Nephron progenitor cell (in vitro differentiated cells): Measurements from ENCODE around the gene ELF4.
"Not testable (repeated sequence)": the region's sequence is repeated elsewhere in the genome, so short reads cannot be mapped to it uniquely, and the experiment has no call there.

Experiments
- DNase-seq: peaks from one replicate; pipeline ENCODE4 v3.0.0; 2021
- H3K27ac Mint-ChIP-seq: 2 replicates; pipeline ENCODE4 v1.8.0; 2021; ENCODE audit warnings: mild to moderate bottlenecking, moderate library complexity, mixed read lengths
- H3K27me3 Mint-ChIP-seq: 2 replicates; pipeline ENCODE4 v1.8.0; 2021; ENCODE audit warnings: mild to moderate bottlenecking, low read depth, mixed read lengths; ENCODE audit not compliant: poor library complexity
- H3K36me3 Mint-ChIP-seq: 2 replicates; pipeline ENCODE4 v1.8.0; 2021; ENCODE audit warnings: low read depth, mixed read lengths
- H3K4me1 Mint-ChIP-seq: 2 replicates; pipeline ENCODE4 v1.8.0; 2021; ENCODE audit warnings: mixed read lengths
- H3K4me3 Mint-ChIP-seq: 2 replicates; pipeline ENCODE4 v1.8.0; 2021; ENCODE audit warnings: mild to moderate bottlenecking, moderate library complexity, mixed read lengths
- H3K9me3 Mint-ChIP-seq: 2 replicates; pipeline ENCODE4 v1.8.0; 2021; ENCODE audit warnings: mild to moderate bottlenecking, moderate library complexity, mixed read lengths
- TF ChIP-seq, protein P1 (sequence below): fragments of 200-600 bp; sonication (generic); IDR thresholded peaks from 2 replicates; pipeline ENCODE4 v1.5.0; 2021; ENCODE audit warnings: antibody characterized with exemption

ELF4 gene

DNA sequence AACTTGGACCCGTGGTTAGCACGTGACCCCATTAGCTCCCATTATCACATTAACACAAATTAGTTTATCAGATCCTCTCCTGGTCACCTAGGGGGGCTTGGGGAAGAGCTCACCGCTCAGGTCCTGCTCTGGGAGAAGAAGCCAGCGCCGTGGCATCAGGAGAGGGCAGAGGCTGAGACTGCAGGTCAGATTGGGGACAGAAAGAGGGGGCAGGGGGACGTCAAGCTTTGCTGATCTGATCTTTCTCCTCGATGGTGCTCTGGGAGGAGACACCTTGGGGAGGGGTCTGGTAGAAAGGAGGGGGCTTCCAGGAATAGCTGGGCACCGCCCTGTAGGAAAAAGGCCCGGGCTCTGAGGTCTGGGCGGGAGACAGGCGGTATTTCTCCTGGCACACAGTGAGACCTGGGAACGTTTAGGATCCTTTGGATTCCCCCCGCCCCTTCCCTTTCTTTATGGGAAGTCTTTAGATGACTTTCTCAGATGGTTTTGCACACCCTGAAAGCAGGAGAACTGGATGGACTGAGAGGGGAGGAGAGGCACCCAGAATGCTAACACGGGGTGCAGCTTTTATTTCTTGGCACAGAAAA lies 9.1 kb upstream of the ELF4 start:
- H3K36me3 Mint-ChIP-seq = peaks cover 8% of the 10 kb centered on the region
- H3K4me1 Mint-ChIP-seq = peaks cover 34% of the 10 kb centered on the region
- TF ChIP-seq, protein P1, sequence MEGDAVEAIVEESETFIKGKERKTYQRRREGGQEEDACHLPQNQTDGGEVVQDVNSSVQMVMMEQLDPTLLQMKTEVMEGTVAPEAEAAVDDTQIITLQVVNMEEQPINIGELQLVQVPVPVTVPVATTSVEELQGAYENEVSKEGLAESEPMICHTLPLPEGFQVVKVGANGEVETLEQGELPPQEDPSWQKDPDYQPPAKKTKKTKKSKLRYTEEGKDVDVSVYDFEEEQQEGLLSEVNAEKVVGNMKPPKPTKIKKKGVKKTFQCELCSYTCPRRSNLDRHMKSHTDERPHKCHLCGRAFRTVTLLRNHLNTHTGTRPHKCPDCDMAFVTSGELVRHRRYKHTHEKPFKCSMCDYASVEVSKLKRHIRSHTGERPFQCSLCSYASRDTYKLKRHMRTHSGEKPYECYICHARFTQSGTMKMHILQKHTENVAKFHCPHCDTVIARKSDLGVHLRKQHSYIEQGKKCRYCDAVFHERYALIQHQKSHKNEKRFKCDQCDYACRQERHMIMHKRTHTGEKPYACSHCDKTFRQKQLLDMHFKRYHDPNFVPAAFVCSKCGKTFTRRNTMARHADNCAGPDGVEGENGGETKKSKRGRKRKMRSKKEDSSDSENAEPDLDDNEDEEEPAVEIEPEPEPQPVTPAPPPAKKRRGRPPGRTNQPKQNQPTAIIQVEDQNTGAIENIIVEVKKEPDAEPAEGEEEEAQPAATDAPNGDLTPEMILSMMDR = no peak
- H3K4me3 Mint-ChIP-seq = peak overlapping the region; percentile 75
- H3K9me3 Mint-ChIP-seq = peaks cover 42% of the 10 kb centered on the region
- DNase-seq = no peak
- H3K27ac Mint-ChIP-seq = no peak overlapping the region
- peaks cover 7% of the 10 kb centered on the region for H3K27me3 Mint-ChIP-seq

DNA sequence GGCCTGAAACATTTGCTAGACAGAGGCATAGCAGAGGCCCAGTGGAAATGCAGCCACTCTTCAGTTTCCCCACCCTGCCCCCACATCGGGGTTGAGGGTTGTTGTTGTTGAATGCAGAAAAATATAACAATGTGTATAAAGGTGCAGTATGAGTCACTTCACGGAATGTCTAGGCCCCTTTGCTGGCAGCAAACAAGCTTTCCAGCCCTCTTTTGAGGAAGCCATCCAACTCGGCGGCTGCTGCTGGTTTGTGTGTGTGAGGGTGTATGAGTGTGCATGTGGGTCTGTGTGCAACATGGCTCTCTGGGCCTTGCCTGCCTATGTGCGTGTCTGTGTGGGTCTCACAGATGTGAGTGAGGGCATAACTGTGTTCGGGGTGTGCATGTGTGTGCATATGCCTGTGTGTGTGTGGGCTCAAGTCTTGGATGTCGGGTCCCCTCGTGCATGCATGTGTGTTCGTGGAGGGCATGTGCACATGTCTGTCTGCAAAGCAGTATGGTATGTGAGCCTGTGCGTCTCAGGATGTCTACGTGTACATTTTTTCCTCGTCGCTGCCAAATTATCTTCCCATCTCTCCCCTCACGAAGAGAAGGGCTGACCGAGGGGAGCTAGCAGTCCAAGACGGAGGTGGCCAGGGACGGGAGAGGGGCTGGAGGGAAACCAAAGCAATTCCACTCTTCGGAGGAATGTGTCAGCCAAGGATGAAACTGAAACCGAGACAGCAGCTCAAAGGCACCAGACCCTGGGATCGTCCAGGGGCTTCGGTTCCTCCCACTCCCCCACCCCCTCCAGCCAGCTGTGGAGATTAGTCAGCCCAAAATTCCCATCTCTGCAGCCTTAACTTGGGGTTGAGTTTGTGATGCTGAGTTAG lies 8.4 kb upstream of the ELF4 start:
- Mint-ChIP-seq H3K4me1 (peaks cover 34% of the 10 kb centered on the region), H3K27me3 (peaks cover 13% of the 10 kb centered on the region), H3K4me3 (peak overlapping the region; percentile 0), H3K36me3 (peaks cover 7% of the 10 kb centered on the region), H3K9me3 (peaks cover 49% of the 10 kb centered on the region), H3K27ac (peak overlapping the region; percentile 19)
- TF ChIP-seq, protein P1 = no peak
- no peak for DNase-seq

DNA sequence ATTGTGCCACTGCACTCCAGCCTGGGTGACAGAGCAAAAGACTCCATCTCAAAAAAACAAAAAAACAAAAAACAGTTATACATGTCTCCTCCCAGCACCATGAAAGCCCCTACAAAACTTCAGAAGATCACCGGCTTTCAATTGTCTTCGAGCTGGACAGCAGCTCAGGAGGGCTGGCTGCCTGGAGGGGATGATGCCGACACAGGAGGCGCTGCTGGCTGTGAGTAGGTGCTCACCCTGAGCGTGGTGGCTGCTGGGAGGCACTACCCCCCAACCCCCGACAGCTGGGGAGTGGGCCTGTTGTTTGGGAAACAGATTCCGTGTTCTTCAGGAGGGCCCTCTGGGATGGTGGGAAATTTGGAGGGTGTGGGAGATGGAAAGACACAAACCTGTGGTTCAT lies 6.9 kb upstream of the ELF4 start:
- Mint-ChIP-seq H3K36me3 (no peaks in the 10 kb centered on the region), H3K27ac (no peak overlapping the region), H3K4me3 (no peak overlapping the region), H3K4me1 (peaks cover 34% of the 10 kb centered on the region), H3K9me3 (peaks cover 45% of the 10 kb centered on the region), H3K27me3 (peaks cover 25% of the 10 kb centered on the region)
- DNase-seq = no peak
- TF ChIP-seq, protein P1 = no peak

DNA sequence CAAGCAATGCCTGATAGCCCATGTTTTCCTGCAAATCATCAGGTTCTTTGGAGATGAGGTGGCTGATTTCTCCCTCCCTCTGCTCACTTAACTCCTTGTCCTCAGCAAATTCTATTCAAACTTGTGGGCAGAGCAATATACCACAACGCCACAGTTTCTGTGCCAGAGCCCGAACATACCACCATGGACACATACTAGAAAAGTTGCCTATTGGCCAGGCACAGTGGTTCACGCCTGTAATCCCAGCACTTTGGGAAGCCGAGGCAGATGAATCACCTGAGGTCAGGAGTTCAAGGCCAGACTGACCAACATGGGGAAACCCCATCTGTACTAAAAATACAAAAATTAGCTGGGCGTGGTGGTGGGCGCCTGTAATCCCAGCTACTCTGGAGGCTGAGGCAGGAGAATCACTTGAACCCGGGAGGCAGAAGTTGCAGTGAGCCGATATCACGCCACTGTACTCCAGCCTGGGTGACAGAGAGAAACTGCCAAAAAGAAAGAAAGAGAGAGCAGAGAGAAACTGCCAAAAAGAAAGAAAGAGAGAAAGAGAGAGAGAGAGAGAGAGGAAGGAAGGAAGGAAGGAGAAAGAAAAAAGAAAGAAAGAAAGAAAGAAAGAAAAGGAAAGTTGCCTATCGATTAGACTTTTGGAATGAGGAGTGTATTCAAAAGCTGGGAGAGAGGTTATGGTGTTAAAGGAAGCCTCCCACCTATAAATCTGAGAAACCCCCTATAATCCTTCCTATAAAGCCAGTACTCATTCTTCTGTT lies 5.0 kb upstream of the ELF4 start:
- H3K4me3 Mint-ChIP-seq, H3K27ac Mint-ChIP-seq, H3K36me3 Mint-ChIP-seq, DNase-seq: not testable (repeated sequence)
- Mint-ChIP-seq H3K4me1 (peaks cover 33% of the 10 kb centered on the region), H3K27me3 (peaks cover 37% of the 10 kb centered on the region), H3K9me3 (peaks cover 53% of the 10 kb centered on the region)

DNA sequence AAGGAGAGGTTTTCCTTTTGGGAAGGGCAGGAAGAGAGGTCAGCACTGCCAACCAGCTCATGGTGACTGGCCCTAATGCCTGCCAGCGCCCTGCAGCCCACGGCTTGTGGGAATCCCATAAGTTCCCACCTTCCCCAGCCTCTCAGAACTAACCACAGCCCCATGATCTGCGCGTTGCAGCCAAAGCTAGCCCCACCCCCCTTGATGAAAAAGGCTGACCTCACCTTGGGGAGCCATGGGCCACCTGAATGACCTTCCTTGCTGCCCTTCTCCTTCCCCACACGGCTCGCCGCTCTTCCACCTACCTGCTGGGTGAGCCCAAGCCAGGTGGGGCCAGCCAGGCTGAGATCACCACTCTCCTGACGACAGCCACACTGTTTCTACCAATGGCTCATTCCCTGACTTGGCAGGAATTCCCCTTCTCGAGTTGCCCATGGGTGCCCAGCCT lies 3.9 kb upstream of the ELF4 start:
- no peaks in the 10 kb centered on the region for H3K36me3 Mint-ChIP-seq
- TF ChIP-seq, protein P1 = no peak
- no peak overlapping the region for H3K27ac Mint-ChIP-seq
- peaks cover 41% of the 10 kb centered on the region for H3K27me3 Mint-ChIP-seq
- DNase-seq = no peak
- no peak overlapping the region for H3K4me3 Mint-ChIP-seq
- H3K4me1 Mint-ChIP-seq = peaks cover 24% of the 10 kb centered on the region
- H3K9me3 Mint-ChIP-seq = peaks cover 49% of the 10 kb centered on the region
